ENCODE data around the gene UBQLN2. TPM values are rescaled to one million over a fixed set of nuclear protein-coding genes. Genes with fewer than 3 reads are reported as not detected.

UBQLN2 gene
- total RNA-seq, 3 donors from 2014 or later (not counting 1 experiment from before 2014, with no cell fraction given): 36.2 to 43.4 (median 39.7) TPM

GRCh38 chrX:56564164-56564885 is 898 bp downstream of the UBQLN2 start:
- Histone ChIP-seq H3K36me3 (ENCODE audit: control insufficient read depth, insufficient read depth, low read length) (peaks cover 3% of the 10 kb centered on the region), H3K27ac (ENCODE audit: low read length) (peak overlapping the region; percentile 98), H3K9me3 (ENCODE audit: control insufficient read depth, insufficient read depth, low read length) (no peaks in the 10 kb centered on the region), H3K4me1 (ENCODE audit: control insufficient read depth, insufficient read depth, low read length) (peaks cover 15% of the 10 kb centered on the region), H3K27me3 (ENCODE audit: control insufficient read depth, insufficient read depth, low read length) (no peaks in the 10 kb centered on the region), H3K4me3 (ENCODE audit: low read length) (peak overlapping the region; percentile 73)
- ATAC-seq: peak in 2 of 3 donors; percentile 5 to 7
- no peaks in the 10 kb centered on the region for H3K36me3 Mint-ChIP-seq
- peaks cover 0 to 2% of the 10 kb centered on the region in 2 donors for H3K27me3 Mint-ChIP-seq (ENCODE audit: low read depth in 2 of 2)
- peak overlapping the region; percentile 85 for H3K4me3 Mint-ChIP-seq
- peak; percentile 13 to 40 for DNase-seq
- peak overlapping the region; percentile 92 to 93 for H3K27ac Mint-ChIP-seq
- 4% methylated on average over 23 of the region's 23 CpGs for WGBS (ENCODE audit: insufficient coverage)
- peaks cover 18 to 32% of the 10 kb centered on the region in 2 donors for H3K4me1 Mint-ChIP-seq
- intact Hi-C loops (cut with micrococcal nuclease): loop anchor here (5.0 kb wide), 2 partner anchors 163 to 847 kb away; partner anchors contain the start of genes NBDY and RRAGB
- no peaks in the 10 kb centered on the region for H3K9me3 Mint-ChIP-seq
- no peak for TF ChIP-seq CTCF (IDR thresholded peaks at IDR 0.05)

GRCh38 chrX:56564921-56565840 is 1.8 kb downstream of the UBQLN2 start:
- intact Hi-C loops (cut with micrococcal nuclease): loop anchor here (5.0 kb wide), 2 partner anchors 162 to 848 kb away; partner anchors contain the start of genes NBDY and RRAGB
- peaks cover 18 to 32% of the 10 kb centered on the region in 2 donors for H3K4me1 Mint-ChIP-seq
- Histone ChIP-seq H3K27me3 (ENCODE audit: control insufficient read depth, insufficient read depth, low read length) (no peaks in the 10 kb centered on the region), H3K27ac (ENCODE audit: low read length) (peak overlapping the region; percentile 98), H3K36me3 (ENCODE audit: control insufficient read depth, insufficient read depth, low read length) (peaks cover 5% of the 10 kb centered on the region), H3K4me1 (ENCODE audit: control insufficient read depth, insufficient read depth, low read length) (peaks cover 20% of the 10 kb centered on the region), H3K4me3 (ENCODE audit: low read length) (peak overlapping the region; percentile 73), H3K9me3 (ENCODE audit: control insufficient read depth, insufficient read depth, low read length) (no peaks in the 10 kb centered on the region)
- ATAC-seq (no peak), DNase-seq (peak in 1 of 2 donors; percentile 9)
- 11% methylated on average over 15 of the region's 20 CpGs for WGBS (ENCODE audit: insufficient coverage)
- no peaks in the 10 kb centered on the region for H3K9me3 Mint-ChIP-seq
- H3K36me3 Mint-ChIP-seq: no peaks in the 10 kb centered on the region
- H3K27me3 Mint-ChIP-seq (ENCODE audit: low read depth in 2 of 2): no peaks in the 10 kb centered on the region
- TF ChIP-seq CTCF (IDR thresholded peaks at IDR 0.05): no peak
- peak overlapping the region; percentile 85 for H3K4me3 Mint-ChIP-seq
- H3K27ac Mint-ChIP-seq: peak overlapping the region; percentile 92 to 93

GRCh38 chrX:56569378-56570057 is 6.1 kb downstream of the UBQLN2 start:
- H3K9me3 Mint-ChIP-seq: no peaks in the 10 kb centered on the region
- peaks cover 5% of the 10 kb centered on the region for H3K36me3 ChIP-seq (ENCODE audit: control insufficient read depth, insufficient read depth, low read length)
- WGBS (ENCODE audit: insufficient coverage): 51% methylated on average over 6 of the region's 6 CpGs

More at GRCh38 chrX:56569378-56570057, 6.1 kb downstream of the UBQLN2 start:
- DNase-seq (peak in 1 of 2 donors; percentile 9), ATAC-seq (no peak)
- Histone ChIP-seq H3K27me3 (ENCODE audit: control insufficient read depth, insufficient read depth, low read length) (no peaks in the 10 kb centered on the region), H3K4me1 (ENCODE audit: control insufficient read depth, insufficient read depth, low read length) (peaks cover 20% of the 10 kb centered on the region), H3K27ac (ENCODE audit: low read length) (no peak overlapping the region), H3K4me3 (ENCODE audit: low read length) (no peak overlapping the region), H3K9me3 (ENCODE audit: control insufficient read depth, insufficient read depth, low read length) (no peaks in the 10 kb centered on the region)
- no peak for TF ChIP-seq CTCF (IDR thresholded peaks at IDR 0.05)
- no peaks in the 10 kb centered on the region for H3K27me3 Mint-ChIP-seq (ENCODE audit: low read depth in 2 of 2)
- peak overlapping the region; percentile 35 to 63 for H3K27ac Mint-ChIP-seq
- peaks cover 14 to 45% of the 10 kb centered on the region in 2 donors for H3K4me1 Mint-ChIP-seq
- H3K36me3 Mint-ChIP-seq: no peaks in the 10 kb centered on the region
- intact Hi-C loops (cut with micrococcal nuclease): no loop called here
- H3K4me3 Mint-ChIP-seq: no peak overlapping the region

All from natural killer cell (primary cell).